NCI-H1436 (cell line): Measurements from ENCODE around the gene CEBPE.

Experiments used
- DNase-seq: peaks from one replicate; lab custom pipeline; 2025; lab: John Stamatoyannopoulos, UW

The CEBPE gene

DNA sequence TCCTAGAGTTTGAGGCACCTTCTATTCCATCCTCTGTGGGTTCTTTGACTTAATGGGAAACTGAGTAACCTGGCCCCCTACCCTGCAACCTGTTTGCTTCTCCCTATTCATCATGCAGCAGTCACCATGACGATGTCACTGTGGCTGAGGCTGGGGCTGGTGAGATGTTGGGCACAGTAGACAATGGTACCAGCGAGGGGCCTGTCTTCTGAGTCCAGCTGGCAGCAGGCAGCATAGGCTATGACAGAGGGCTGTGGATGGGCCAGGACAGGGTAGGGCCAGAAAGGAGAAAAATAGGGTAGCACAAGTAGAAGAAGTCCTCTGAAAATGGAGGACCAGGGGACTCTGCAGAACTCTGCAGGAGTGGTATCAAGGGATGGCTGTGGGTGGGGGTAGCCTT, 16.3 kb downstream of the CEBPE start:
- DNase-seq: no peak

DNA sequence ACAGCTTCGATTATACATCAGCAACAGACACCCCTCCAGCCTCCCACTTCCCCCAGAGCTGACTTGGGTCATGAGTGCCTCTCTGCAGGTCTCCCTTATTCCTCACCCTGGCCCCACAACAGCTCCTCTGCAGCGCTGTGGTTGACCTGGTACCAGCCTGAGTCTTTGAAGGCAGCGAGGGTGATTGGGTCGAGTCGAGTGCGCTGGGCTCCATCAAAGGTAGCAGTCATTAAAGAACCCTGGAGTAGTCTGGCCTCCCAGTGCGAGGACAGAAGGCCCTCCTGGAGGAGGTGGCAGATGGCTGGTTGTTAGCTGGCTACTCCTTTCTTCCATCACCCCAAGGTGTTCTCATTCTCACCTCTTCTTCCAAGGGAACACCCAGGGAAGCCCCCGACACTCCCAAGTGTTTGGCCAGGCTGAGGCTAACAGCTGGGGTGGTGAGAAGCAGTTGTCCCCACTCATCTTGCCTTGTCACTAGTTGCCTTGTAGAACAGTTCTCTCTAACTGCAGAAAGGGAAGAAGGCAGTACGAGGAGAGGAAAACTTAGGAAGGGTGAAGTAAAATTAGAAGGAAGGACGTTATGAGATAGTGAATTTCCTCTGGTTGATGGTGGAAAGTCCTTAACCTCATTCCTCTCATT, 16.9 kb downstream of the CEBPE start:
- DNase-seq: no peak

DNA sequence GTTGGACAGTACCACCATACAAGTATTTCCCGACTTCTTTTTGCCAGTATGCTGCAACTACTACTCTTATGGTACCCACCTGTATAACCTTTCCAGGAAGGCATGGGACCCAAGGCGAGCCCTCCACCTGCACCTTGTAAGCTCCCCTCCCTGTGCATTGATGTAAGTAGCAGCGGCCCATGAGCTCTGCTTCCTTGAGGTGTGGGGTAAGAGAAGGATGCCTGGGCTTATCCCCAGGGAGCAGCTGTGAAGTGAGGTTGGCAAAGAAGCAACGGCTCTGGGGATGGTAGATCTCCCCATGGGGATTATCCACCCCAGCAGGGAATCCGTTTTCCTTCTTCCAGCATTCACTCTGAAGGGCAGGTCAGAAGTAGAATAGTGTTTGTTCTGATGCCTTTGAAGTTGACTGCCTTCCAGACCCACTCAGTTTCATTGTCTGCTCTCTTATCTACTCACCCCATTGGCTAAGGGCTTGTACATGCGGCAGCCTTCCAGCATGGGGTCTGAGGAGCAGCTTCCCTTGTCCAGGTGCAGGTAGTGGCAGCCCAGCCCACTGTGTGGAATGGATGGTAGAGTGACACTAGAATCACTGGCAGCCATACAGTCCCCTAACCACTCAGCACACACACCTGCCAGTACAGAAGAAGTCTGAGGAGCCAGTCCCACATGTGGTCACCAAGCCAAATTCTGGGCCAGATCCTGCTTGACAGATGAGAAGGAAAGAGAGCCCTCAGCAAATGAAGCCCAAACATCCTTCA, 17.7 kb downstream of the CEBPE start:
- DNase-seq: no peak

DNA sequence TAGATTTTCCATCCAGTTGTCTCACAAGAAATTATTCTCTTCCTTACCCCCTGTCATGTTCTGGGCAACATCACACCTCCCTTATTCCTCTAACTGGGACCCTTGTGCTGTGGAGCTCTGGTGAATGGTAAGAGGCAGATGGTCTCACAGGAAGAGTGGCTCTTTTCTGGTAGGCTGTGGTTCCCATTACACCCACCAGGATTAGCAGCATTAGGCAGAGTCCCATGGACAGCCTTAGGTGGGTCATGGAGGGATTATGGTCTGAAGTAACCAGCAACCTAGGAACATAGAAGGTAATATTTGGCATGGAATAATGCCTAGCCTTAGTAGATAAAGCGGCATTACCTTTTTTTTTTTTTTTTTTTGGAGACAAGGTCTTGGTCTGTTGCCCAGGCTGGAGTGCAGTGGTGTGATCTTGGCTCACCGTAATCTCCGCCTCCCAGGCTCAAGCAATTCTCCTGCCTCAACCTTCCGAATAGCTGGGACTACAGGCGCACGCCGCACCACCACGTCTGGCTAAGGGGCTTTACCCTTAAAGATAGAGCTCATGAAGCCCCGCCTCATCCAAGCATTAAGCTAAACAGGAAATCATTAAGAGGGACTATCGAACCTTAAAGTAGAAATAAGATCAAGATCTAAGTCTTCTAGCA, 19.7 kb downstream of the CEBPE start:
- no peak for DNase-seq

DNA sequence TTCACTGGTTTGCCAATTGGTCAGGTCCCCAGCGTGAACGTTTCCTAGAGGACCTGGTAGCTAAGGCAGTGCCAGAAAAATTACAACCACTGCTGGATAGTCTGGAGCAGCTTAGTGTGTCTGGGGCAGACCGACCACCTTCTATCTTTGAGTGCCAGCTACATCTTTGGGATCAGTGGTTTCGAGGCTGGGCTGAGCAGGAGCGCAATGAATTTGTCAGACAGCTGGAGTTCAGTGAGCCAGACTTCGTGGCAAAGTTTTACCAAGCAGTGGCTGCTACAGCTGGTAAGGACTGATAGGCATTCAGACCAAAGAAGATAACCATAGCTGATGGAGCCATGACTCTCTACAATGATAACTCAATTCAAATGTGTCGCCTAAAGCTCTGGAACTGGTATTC, 21.3 kb downstream of the CEBPE start:
- no peak for DNase-seq

DNA sequence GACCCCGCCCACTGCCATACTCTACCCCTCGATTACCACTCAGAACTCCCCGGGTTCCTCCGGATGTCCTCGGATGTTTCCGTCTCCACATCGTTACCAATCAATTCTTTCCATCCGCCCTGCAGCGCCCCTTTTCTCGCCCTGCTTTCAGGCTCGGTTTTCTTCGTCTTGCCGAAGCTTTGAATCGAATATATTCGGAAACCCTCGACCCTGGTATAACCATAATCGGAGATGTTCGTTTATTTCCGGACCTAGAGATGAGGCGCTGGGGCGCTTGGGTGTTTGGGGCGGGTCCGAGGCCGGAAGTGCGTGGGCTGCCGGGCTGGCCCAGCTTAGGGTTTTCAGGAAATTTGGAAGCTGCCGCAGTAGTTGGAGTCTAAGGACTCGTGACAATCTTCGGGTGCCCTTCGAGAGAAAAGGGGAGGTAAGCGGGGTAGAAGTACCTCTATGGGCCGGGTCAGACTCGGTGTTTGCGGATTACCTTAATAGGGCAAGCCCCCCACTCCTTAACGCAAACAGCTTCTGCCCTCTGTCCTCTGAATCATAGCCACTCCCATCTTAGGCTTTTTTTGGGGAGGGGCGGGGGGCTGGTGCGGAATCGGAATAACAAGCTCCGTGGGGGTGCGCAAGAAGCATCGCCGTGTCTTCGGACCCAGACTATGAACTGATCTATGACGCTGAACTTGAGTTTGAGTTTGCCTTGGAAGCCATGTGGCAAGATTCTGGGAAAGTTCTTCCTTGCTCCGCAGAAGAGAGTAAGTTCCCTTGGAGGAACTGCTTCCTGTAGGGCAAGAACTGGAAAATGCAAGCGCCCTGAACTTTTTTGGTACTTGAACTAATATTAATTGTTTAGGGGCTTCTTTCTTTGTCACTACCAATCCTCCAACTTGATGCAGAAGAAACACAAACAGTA, 23.6 kb downstream of the CEBPE start, which contains the start of gene C14orf119:
Gene C14orf119 (plus strand): TSS at position 310 of the 913 bp plus-strand sequence. CDS start 2,154 bp downstream, outside the sequence.
- DNase-seq: no peak

DNA sequence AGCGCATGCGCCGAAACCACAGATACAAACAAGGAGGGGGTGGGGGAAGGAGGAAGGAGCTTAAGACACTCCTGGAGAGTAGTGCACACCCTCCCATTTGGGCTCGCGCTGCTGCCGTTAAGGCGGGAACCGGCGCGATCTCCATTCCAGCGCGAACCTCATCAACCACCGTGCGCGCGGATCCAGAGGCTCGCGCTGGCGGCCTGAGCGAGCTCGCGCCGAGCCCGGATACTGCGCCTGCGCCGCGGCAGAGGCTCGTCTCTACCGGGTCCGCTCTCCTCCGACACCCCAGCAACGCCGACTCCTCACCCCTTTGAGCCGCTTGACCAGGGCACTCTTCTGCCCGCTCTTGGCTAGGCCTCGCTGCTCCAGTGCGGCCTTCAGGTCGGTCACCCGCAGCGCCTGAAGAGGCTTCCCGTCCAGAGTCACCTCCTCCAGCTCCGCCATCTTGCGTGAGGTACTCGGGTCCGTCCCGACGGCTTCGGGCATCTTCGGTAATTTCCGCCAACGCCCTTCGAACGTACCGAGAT, 24.3 kb downstream of the CEBPE start, which contains the start of gene ACIN1:
Gene ACIN1 (minus strand): TSS at position 471 of the 530 bp plus-strand sequence. CDS start 24 bp downstream, at position 447.
- DNase-seq: no peak

DNA sequence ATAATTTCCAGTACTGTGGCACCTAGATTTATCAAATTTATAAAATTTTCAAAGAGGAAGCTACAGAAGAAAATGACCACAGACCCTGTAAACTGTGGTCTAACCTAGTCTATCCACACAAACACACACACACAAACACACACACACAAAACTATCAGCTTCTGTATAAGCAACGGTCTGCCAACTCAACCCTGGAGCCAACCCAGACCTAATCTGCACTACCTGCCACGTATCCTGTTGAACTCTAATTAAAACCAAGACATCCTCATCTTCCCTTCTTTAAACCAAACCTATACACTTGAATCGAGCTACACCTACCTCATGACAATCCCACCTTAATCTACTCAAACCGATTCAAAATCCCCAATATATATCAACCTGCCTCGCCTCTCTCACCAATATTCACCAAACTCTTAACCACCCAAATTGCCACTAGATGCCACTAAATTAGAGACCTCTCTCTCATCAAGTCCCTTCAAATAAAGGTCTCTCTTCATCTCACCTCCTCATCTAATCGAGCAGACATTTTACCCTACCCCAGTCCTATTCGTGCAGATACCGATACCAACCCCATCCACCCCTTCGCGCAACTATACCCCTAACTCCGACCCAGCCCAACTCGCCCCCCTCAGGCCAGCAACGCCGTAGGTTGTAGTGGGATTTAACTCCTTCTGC, 24.9 kb downstream of the CEBPE start:
- DNase-seq: no peak

DNA sequence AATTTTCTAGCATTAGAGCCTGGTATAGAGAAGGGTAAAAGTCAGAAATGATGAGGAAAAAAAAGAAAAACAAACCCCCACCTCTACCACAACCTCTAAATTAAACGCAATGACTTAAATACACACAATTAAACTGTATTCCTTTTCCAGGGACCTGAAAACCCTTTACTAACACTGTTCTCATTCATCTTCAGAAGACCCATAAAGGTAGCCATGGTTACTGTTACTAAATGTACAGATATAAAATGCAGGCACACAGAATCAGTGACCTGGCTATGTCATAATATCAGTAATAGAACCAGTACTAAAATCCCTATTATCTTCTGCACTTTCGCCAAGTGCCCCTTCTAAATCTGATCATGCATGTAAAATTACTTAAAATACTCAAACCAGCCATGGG, 25.5 kb downstream of the CEBPE start:
- no peak for DNase-seq

DNA sequence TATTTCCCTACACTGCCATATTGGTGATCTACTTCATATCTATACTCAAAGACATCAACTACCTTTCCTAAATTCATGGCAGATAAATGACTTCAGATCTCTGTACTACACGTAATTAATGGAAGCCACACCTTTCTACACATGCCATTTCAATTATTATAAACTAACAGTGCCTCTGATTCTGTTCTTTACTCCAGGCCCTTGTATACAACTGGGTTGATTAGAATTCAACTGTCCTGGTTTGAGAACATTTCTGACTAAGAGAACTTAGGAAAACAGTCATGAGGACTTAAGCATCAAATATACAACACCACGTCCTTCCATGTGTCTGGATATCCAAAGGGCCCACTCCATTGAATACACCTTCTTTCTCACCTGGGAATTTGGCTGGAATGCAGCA, 26.0 kb downstream of the CEBPE start:
- DNase-seq: no peak

DNA sequence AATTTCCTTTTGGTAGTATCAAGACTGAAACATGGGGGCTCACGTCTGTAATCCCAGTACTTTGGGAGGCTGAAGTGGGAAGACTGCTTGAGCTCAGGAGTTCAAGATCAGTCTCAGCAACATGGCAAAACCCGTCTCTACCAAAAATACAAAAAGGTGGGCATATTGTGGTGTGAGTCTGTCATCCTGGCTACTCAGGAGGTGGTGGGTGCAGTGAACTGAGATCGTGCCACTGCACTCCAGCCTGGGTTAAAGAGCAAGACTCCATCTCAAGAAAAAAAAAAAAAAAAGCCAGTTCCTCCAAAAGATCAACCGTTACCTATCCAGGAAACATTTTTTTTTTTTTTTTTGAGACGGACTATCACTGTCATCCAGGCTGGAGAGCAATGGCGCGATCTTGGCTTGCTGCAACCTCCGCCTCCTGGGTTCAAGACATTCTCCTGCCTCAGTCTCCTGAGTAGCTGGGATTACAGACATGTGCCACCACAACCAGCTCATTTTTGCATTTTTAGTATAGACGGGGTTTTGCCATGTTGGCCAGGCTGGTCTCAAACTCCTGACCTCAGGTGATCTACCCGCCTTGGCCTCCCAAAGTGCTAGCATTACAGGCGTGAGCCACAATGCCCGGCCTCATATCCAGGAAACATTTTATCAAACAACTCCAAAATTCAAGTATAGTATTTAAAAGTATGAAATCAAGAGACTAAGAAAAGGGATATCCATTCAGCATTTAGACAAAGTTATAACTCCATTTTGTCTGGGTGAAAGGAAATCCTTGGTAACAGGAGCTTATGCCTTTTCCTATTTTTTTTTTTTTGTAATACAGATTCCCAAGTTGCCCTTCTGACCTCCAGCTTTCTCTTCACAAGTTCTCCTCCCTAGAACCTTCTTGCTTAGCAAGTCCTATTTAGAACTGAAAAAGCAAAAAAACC, 27.5 kb downstream of the CEBPE start:
- DNase-seq: no peak

DNA sequence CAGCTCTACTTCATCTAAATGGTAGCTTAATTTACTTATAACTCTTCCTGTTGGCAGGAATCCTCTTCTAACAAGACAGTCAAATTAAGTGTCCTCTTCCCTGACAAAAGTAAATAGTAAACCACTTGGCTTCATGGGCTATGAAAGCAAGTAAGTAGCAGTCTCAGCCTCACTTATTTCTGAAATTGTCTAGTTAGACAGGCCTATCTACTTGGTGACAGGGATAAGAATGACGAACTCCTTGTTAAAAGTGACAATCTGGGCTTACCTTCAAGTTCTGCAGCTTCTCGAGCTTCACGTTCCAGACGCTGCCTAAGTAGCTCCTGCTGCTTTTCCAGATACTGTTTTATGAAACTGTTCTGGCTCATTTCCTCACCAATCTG, 28.8 kb downstream of the CEBPE start:
- no peak for DNase-seq

DNA sequence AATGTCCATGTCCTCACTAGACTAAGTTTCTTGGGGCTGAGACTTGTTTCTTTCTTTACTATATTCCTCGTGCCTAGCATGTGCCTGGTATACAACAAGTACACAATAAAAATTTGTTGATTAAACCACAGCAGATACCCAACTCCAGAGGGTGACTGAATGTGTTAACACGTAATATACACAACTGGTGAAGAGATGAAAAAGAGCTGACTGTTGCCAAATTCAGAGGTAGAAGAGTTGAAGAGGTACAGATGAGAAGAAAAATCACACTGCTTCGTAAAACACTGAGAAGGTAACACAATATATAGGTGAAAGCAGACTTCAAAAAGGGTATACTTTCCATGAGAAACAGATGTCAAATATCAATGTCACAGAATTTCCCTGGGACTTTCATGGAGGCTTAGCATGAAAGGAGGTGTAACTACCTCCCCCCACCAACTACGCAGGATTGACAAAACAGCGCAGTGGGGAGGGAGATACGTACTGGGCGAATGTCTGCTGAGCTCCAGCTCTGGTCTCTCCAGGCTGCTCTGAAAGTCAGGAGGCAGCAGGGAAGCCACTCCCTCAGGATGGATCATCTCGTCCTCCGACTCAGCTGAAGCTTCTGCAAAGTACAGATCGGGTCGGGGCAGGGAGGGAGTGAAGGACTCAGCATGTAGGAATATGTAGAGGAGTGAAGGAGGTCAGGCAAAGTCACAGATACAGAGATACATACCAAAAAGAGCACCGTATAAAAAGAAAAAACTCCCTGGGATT, 29.4 kb downstream of the CEBPE start:
- no peak for DNase-seq

DNA sequence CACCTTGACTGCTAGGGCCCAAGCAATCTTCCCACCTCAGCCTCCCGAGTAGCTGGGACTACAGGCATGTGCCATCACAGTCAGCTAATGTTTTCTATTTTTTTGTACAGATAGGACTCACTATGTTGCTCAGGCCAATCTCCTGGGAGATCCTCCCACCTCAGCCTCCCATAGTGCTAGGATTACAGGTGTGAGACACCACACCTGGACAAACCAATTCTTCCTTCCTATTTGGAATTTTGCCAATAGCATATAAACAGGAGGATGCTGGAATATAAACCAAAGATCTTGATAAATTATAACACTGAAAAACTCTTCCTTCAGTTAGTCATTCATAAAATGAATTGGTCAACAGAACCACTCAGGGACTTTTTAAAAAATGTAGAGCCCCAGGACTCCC, 32.5 kb downstream of the CEBPE start:
- no peak for DNase-seq

DNA sequence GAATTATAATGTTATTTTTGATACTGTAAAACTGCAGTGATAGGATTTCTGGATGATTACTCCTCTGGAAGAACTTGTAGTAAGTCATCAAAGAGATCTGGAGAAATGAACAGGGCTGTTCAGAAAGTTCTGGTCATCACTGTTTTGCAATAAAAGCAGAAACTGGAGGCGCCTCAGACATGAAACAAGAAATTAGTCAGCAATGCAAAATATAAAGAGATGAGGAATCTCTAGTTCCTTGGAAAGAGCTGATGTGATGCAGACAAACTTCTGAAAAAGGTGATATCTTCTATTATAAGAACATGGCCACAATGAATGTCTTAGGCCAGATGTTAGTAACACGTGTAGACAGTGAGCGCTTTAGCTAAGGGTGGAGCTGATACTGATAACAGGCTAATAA, 33.6 kb downstream of the CEBPE start:
- no peak for DNase-seq

DNA sequence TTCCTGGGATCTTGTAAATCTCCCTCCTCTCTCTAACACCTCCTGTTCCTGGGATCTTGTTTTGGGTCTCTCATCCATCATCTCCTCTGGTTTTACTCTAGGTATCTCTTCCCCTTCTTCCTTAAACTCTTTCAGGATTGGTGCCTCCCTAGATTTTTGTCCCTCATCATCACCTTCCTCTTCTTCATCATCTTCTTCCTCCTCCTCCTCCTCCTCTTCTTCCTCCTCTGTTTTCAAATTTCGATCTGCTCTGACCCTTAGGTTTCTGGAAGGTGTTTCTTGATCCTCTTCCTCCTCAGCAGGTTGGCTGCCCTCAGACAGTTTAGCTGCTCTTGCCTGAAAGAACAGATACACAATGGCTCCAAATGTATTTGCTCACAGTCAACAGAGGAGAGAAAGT, 38.6 kb downstream of the CEBPE start:
- DNase-seq: no peak

DNA sequence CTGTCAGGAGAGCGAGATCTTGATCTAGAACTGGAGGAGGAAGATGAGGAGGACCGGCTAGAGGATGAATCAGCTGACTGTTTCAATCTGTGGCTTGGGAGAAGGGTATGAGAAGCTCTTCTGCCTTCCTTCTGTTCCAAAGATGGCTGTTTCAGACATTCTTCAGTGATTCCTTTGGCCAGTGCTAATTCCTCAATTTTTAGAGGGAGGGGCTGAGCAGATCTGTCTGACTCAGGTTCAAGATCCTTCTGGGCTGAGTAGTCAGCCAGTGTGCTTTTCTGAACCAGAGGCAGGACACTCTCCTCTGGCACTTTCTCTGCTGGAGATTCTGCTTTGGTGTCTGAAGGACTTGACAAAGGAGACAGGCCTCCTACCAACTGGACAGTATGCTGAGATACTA, 39.3 kb downstream of the CEBPE start:
- DNase-seq: no peak

DNA sequence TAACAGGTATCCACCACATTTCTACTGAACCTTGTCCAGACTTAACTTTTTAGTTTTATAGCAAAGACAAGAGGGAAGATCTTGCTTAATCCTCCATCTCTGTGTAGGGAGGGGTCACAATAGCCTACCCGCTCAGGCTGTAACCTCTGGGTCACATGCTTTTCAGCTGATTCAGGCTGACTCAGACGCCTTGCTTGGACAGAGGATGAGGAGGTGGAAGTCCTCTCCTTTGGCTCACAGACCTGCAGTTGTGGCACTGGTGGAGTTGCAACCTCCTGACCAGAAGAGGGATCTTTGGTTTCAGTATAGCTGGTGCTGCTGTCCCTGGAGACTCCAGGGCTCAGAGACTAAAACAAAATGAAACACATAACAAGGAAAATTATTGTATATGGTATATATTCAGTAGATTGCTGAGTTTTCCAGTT, 40.4 kb downstream of the CEBPE start:
- DNase-seq: no peak

DNA sequence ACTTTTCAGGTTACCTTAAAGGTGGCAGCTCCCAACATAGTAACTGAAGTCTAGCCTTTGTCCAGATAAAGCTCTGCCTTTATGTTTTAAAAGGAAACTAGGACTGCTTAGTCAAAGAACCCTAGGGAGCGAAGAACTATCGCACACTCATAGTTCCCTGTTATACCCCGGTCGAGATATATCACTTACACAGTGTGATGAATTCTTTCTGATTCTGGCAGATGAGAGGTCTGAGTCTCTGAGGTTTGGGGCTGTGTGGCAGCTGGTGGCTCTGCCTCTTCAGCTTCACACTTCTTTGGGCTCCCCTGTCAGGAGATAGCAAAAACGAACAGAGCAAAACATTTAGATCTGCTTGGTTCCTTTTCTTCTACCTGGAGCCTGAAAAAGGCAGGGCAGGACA, 41.1 kb downstream of the CEBPE start:
- DNase-seq: no peak
